ENCODE results near the gene TRPM6.

DNA sequence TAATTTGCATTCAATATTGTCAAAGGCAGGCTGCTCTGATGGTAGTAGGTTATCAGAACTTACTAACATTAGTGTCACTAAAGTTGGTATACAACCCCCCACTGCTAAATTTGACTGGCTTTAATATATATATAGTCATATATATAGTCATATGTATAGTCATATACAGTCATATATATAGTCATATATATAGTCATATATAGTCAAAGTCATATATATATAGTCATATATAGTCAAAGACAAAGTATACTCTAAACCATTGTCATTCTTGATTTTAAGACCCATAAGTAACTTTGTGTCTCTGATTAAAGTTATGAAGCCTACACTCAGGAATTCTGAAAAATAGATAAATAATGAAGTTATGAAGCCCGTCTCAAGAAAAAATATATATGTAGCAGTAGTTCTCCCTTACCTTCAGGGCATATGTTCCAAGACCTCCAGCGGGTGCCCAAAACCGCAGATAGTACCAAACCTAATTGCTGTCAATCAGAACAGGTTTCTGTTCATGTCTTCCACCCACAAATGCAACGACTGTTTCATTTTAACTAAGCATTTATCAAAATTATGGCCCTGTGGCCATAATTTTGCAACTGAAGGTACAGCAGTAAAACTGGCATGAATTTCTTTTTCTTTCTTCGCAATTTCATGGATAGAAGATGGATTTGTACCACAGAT lies 40.1 kb downstream of the TRPM6 start:
- no peak for TF ChIP-seq GABPB1 (CRISPR knock-in tag; IDR thresholded peaks at IDR 0.05)
- TF ChIP-seq, protein P1, sequence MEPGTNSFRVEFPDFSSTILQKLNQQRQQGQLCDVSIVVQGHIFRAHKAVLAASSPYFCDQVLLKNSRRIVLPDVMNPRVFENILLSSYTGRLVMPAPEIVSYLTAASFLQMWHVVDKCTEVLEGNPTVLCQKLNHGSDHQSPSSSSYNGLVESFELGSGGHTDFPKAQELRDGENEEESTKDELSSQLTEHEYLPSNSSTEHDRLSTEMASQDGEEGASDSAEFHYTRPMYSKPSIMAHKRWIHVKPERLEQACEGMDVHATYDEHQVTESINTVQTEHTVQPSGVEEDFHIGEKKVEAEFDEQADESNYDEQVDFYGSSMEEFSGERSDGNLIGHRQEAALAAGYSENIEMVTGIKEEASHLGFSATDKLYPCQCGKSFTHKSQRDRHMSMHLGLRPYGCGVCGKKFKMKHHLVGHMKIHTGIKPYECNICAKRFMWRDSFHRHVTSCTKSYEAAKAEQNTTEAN (CRISPR knock-in tag; IDR thresholded peaks at IDR 0.05), result no peak
- no peak for TF ChIP-seq CTCF (IDR thresholded peaks at IDR 0.05)
- no peak for TF ChIP-seq RORB (CRISPR knock-in tag; IDR thresholded peaks at IDR 0.05)
- no peak for TF ChIP-seq ZNF263 (CRISPR knock-in tag; IDR thresholded peaks at IDR 0.05; ENCODE audit: low read depth)
- TF ChIP-seq, protein P2, sequence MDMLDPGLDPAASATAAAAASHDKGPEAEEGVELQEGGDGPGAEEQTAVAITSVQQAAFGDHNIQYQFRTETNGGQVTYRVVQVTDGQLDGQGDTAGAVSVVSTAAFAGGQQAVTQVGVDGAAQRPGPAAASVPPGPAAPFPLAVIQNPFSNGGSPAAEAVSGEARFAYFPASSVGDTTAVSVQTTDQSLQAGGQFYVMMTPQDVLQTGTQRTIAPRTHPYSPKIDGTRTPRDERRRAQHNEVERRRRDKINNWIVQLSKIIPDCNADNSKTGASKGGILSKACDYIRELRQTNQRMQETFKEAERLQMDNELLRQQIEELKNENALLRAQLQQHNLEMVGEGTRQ (CRISPR knock-in tag; IDR thresholded peaks at IDR 0.05), result no peak
- TF ChIP-seq MAX (CRISPR knock-in tag; IDR thresholded peaks at IDR 0.05), result no peak
- TF ChIP-seq ZNF423 (CRISPR knock-in tag; IDR thresholded peaks at IDR 0.05), result no peak
- no peak for TF ChIP-seq ESRRA (CRISPR knock-in tag; IDR thresholded peaks at IDR 0.05; ENCODE audit: borderline replicate concordance)
- no peak for TF ChIP-seq RELA (CRISPR knock-in tag; IDR thresholded peaks at IDR 0.05; ENCODE audit: borderline replicate concordance)
- no peak for TF ChIP-seq NR3C1 (CRISPR knock-in tag; conservative IDR thresholded peaks at IDR 0.05; ENCODE audit: low read depth)
